ENCODE results near the gene MITF.
"Not testable (repeated sequence)": the region's sequence is repeated elsewhere in the genome, so short reads cannot be mapped to it uniquely, and the experiment has no call there.

The MITF gene

DNA sequence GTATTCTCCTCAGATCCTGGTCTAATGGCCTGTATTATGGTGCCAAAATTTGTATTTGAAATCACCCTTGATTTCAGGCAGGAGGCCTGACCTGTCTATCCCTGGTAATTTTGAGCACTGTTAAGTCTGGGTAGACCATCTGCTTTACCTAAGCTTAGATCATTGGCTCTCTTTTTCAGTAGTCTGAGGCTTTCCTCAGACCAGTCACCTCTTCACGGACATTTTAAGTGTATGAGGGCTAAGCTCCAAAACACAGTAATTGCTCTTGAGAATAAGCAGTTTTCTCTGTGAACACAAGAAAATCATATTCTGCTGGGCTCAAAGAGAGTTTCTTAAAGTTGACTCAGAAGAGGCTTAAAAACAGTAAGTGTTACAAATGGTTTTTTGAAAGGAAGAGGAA lies 168.3 kb downstream of the MITF start:
- no peak overlapping the region for H3K4me2 ChIP-seq (ENCODE audit: low read length)
- H3K9ac ChIP-seq (ENCODE audit: low read depth, low read length), result no peak overlapping the region
- H3K4me1 ChIP-seq (ENCODE audit: control insufficient read depth, insufficient read depth, low read length), result no peaks in the 10 kb centered on the region
- no peaks in the 10 kb centered on the region for H3K36me3 ChIP-seq (ENCODE audit: insufficient read depth, low read length)
- no peaks in the 10 kb centered on the region for H3K9me3 ChIP-seq (replicated peaks; ENCODE audit: low read length)
- no peak overlapping the region for H3K4me3 ChIP-seq (ENCODE audit: low read length)
- H3K27me3 ChIP-seq (ENCODE audit: control insufficient read depth, insufficient read depth, low read length), result no peaks in the 10 kb centered on the region

- H3K4me3 ChIP-seq (ENCODE audit: low read length); H3K9me3 ChIP-seq (replicated peaks; ENCODE audit: low read length); H3K9ac ChIP-seq (ENCODE audit: low read depth, low read length); H3K36me3 ChIP-seq (ENCODE audit: insufficient read depth, low read length); H3K27me3 ChIP-seq (ENCODE audit: control insufficient read depth, insufficient read depth, low read length); H3K4me1 ChIP-seq (ENCODE audit: control insufficient read depth, insufficient read depth, low read length); H3K4me2 ChIP-seq (ENCODE audit: low read length): not testable (repeated sequence)
Observed at GRCh38 chr3:69909859-69910258, 170.6 kb downstream of the MITF start.

DNA sequence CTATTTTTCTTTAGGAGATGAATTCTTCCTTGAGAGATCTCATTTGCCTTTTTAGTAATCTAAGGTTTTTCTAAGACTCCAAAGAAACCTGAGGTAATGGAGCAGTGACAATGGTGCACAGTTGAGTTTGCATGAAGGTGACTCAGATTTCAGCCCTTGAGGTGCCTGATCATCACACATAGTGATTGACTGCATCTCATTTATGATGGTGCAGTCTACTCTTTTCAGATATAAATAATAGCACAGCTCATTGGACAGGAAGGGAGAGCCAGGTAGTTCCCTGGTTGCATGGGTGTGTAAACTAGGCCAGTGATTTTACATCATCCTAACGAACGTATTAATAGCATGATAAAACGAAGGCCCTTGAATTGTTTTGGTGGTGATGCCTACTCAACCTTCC lies 174.2 kb downstream of the MITF start:
- no peaks in the 10 kb centered on the region for H3K36me3 ChIP-seq (ENCODE audit: insufficient read depth, low read length)
- no peaks in the 10 kb centered on the region for H3K27me3 ChIP-seq (ENCODE audit: control insufficient read depth, insufficient read depth, low read length)
- no peak overlapping the region for H3K4me2 ChIP-seq (ENCODE audit: low read length)
- no peaks in the 10 kb centered on the region for H3K9me3 ChIP-seq (replicated peaks; ENCODE audit: low read length)
- H3K4me1 ChIP-seq (ENCODE audit: control insufficient read depth, insufficient read depth, low read length), result no peaks in the 10 kb centered on the region
- no peak overlapping the region for H3K9ac ChIP-seq (ENCODE audit: low read depth, low read length)
- H3K4me3 ChIP-seq (ENCODE audit: low read length), result no peak overlapping the region

DNA sequence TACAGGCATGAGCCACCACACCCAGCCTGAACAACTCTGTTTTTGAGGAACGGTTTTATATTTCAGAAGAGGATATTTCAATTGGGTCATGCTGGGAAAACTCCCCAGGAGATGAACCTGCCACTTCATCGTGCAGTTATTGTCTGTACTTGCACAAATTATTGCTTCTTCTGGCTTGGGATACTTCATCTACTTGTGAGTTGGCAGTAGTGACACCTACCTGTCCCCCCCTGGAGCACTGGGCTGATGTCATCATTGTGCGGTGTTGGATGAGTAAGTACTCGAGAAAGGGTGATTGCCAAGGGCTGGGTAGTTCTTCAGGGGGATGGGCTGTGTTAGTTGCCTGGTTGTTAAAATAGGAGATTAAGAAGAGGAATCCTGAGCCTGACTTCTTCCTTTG lies 175.1 kb downstream of the MITF start:
- Histone ChIP-seq H3K9ac (ENCODE audit: low read depth, low read length) (no peak overlapping the region), H3K4me3 (ENCODE audit: low read length) (no peak overlapping the region), H3K27me3 (ENCODE audit: control insufficient read depth, insufficient read depth, low read length) (no peaks in the 10 kb centered on the region), H3K9me3 (replicated peaks; ENCODE audit: low read length) (no peaks in the 10 kb centered on the region), H3K4me2 (ENCODE audit: low read length) (no peak overlapping the region), H3K36me3 (ENCODE audit: insufficient read depth, low read length) (no peaks in the 10 kb centered on the region), H3K4me1 (ENCODE audit: control insufficient read depth, insufficient read depth, low read length) (no peaks in the 10 kb centered on the region)

- Histone ChIP-seq H3K4me3 (ENCODE audit: low read length) (no peak overlapping the region), H3K36me3 (ENCODE audit: insufficient read depth, low read length) (no peaks in the 10 kb centered on the region), H3K4me2 (ENCODE audit: low read length) (no peak overlapping the region), H3K27me3 (ENCODE audit: control insufficient read depth, insufficient read depth, low read length) (no peaks in the 10 kb centered on the region), H3K9me3 (replicated peaks; ENCODE audit: low read length) (no peaks in the 10 kb centered on the region), H3K4me1 (ENCODE audit: control insufficient read depth, insufficient read depth, low read length) (no peaks in the 10 kb centered on the region), H3K9ac (ENCODE audit: low read depth, low read length) (no peak overlapping the region)
Observed at GRCh38 chr3:69915726-69916125, 176.5 kb downstream of the MITF start.

GRCh38 chr3:69920009-69920408 lies 180.7 kb downstream of the MITF start:
- not testable (repeated sequence) for H3K9me3 ChIP-seq (replicated peaks; ENCODE audit: low read length); H3K4me2 ChIP-seq (ENCODE audit: low read length); H3K4me3 ChIP-seq (ENCODE audit: low read length); H3K4me1 ChIP-seq (ENCODE audit: control insufficient read depth, insufficient read depth, low read length); H3K27me3 ChIP-seq (ENCODE audit: control insufficient read depth, insufficient read depth, low read length); H3K36me3 ChIP-seq (ENCODE audit: insufficient read depth, low read length); H3K9ac ChIP-seq (ENCODE audit: low read depth, low read length)

DNA sequence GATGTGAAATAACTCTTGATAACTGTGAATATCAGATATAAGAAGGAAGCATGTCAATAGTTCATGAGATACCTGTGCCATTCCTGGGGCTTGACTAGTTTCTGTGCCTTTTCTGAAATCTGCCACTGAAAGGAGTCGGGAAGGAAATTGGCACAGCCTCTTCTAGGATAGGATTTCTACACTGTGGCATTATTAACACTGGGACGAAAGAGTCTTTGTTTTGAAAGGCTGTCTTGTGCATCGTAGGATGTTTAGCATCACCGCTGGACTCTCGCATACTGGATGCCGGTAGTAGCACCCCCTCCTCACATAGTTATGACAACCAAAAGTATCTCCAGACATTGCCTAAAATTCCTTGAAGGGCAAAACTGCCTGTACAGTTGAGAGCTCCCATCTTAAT lies 182.4 kb downstream of the MITF start:
- Histone ChIP-seq H3K4me3 (ENCODE audit: low read length) (no peak overlapping the region), H3K9me3 (replicated peaks; ENCODE audit: low read length) (no peaks in the 10 kb centered on the region), H3K4me1 (ENCODE audit: control insufficient read depth, insufficient read depth, low read length) (no peaks in the 10 kb centered on the region), H3K27me3 (ENCODE audit: control insufficient read depth, insufficient read depth, low read length) (no peaks in the 10 kb centered on the region), H3K9ac (ENCODE audit: low read depth, low read length) (no peak overlapping the region), H3K4me2 (ENCODE audit: low read length) (no peak overlapping the region), H3K36me3 (ENCODE audit: insufficient read depth, low read length) (no peaks in the 10 kb centered on the region)

DNA sequence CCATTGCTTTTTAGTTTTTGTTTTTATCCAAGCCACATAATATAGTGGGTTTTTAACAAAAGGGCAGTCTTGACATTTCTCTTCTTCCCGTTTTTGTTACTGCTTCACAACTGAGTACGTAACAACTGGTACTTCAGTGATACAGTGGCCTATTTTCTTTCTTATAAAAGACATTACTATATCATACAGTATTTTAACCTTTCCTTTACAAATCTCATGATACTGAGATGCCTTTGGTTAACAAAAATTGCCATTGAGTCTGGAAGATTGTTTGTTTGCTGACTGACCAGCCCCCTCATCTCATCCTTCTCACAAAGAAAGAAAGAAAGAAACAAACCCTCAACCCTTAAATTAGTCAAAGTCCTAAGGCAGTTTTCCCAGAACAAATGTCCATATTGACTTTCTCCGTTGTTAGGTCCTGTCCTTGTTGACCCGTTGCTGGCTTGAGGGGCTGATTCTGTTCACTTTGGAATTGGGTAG lies 183.3 kb downstream of the MITF start:
- Histone ChIP-seq H3K4me2 (ENCODE audit: low read length) (no peak overlapping the region), H3K4me1 (ENCODE audit: control insufficient read depth, insufficient read depth, low read length) (no peaks in the 10 kb centered on the region), H3K9me3 (replicated peaks; ENCODE audit: low read length) (no peaks in the 10 kb centered on the region), H3K9ac (ENCODE audit: low read depth, low read length) (no peak overlapping the region), H3K4me3 (ENCODE audit: low read length) (no peak overlapping the region), H3K36me3 (ENCODE audit: insufficient read depth, low read length) (no peaks in the 10 kb centered on the region), H3K27me3 (ENCODE audit: control insufficient read depth, insufficient read depth, low read length) (no peaks in the 10 kb centered on the region)

DNA sequence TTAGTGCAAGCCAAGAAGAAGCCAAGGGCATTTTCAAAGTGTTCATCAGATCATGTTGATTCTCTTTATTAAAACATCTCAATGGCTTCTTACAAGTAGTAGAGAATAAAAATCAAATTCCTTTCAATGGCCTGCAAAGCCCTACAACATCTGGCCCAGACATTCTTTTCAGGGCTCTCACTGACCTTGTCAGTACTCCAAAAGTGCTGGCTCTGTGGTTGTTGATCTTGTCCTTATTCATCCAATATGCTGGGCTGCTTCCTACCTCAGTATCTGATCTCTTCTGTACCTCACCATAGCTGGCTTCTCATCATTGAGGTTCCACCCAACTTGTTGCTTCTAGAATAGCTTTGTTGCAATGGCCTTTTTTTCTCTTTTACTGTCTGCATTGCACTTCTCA lies 186.2 kb downstream of the MITF start:
- Histone ChIP-seq H3K9me3 (replicated peaks; ENCODE audit: low read length) (no peaks in the 10 kb centered on the region), H3K27me3 (ENCODE audit: control insufficient read depth, insufficient read depth, low read length) (no peaks in the 10 kb centered on the region), H3K4me1 (ENCODE audit: control insufficient read depth, insufficient read depth, low read length) (no peaks in the 10 kb centered on the region), H3K4me3 (ENCODE audit: low read length) (no peak overlapping the region), H3K9ac (ENCODE audit: low read depth, low read length) (no peak overlapping the region), H3K36me3 (ENCODE audit: insufficient read depth, low read length) (no peaks in the 10 kb centered on the region), H3K4me2 (ENCODE audit: low read length) (no peak overlapping the region)

GRCh38 chr3:69926385-69926784 lies 187.1 kb downstream of the MITF start:
- no peak overlapping the region for H3K4me3 ChIP-seq (ENCODE audit: low read length)
- H3K27me3 ChIP-seq (ENCODE audit: control insufficient read depth, insufficient read depth, low read length), result no peaks in the 10 kb centered on the region
- H3K9ac ChIP-seq (ENCODE audit: low read depth, low read length), result no peak overlapping the region
- no peaks in the 10 kb centered on the region for H3K9me3 ChIP-seq (replicated peaks; ENCODE audit: low read length)
- H3K36me3 ChIP-seq (ENCODE audit: insufficient read depth, low read length), result no peaks in the 10 kb centered on the region
- no peak overlapping the region for H3K4me2 ChIP-seq (ENCODE audit: low read length)
- no peaks in the 10 kb centered on the region for H3K4me1 ChIP-seq (ENCODE audit: control insufficient read depth, insufficient read depth, low read length)

DNA sequence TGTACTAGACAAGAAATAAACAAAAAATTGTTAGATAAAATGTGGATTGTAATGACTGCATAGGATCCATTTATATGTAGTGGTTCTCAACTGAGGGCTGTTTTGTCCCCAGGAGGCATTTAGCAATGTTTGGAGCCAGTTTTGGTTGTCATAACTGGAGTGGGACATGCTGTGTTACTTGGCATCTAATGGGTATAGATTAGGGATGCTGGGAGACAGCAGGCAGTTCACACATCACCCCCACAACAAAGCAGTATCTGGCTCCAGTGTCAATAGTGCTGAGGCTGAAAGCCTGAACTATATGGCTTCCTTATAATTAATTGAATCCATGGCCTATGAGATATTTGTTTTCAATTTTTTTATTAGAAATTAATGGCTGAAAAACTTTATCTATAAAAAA lies 188.3 kb downstream of the MITF start:
- Histone ChIP-seq H3K36me3 (ENCODE audit: insufficient read depth, low read length) (no peaks in the 10 kb centered on the region), H3K9me3 (replicated peaks; ENCODE audit: low read length) (no peaks in the 10 kb centered on the region), H3K27me3 (ENCODE audit: control insufficient read depth, insufficient read depth, low read length) (no peaks in the 10 kb centered on the region), H3K4me2 (ENCODE audit: low read length) (no peak overlapping the region), H3K9ac (ENCODE audit: low read depth, low read length) (no peak overlapping the region), H3K4me1 (ENCODE audit: control insufficient read depth, insufficient read depth, low read length) (no peaks in the 10 kb centered on the region), H3K4me3 (ENCODE audit: low read length) (no peak overlapping the region)

DNA sequence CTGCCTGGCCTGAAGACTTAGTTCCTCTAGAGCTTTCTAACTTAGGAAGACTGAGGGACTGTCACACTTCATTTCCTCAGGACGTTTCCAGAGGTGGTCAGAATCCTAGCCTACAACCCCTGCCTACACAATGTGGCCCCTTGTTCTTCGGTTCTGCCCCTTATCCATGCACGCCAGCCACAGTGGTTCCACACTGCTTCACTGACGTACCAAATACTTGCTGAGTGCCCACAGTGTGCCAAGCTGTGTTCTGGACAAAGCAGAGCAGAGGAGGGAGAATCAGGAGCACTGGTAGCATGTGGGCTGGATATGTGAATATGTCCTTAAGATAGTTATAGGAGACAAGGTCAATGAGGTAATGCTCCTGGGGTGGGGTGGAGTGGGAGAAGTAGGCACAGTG lies 189.8 kb downstream of the MITF start:
- Histone ChIP-seq H3K4me2 (ENCODE audit: low read length) (no peak overlapping the region), H3K4me1 (ENCODE audit: control insufficient read depth, insufficient read depth, low read length) (no peaks in the 10 kb centered on the region), H3K27me3 (ENCODE audit: control insufficient read depth, insufficient read depth, low read length) (no peaks in the 10 kb centered on the region), H3K9me3 (replicated peaks; ENCODE audit: low read length) (no peaks in the 10 kb centered on the region), H3K9ac (ENCODE audit: low read depth, low read length) (no peak overlapping the region), H3K36me3 (ENCODE audit: insufficient read depth, low read length) (no peaks in the 10 kb centered on the region), H3K4me3 (ENCODE audit: low read length) (no peak overlapping the region)

All from skeletal muscle satellite cell (primary cell).